HG02678 (cell line): ENCODE results near the gene DNAAF5.

Experiments used
- ATAC-seq: cut with Tn5 transposase; IDR thresholded peaks from one replicate; pipeline ENCODE4 v1.9.1; 2021; ENCODE audit warnings: mild to moderate bottlenecking, moderate library complexity; ENCODE audit not compliant: unreplicated experiment

The DNAAF5 gene

DNA sequence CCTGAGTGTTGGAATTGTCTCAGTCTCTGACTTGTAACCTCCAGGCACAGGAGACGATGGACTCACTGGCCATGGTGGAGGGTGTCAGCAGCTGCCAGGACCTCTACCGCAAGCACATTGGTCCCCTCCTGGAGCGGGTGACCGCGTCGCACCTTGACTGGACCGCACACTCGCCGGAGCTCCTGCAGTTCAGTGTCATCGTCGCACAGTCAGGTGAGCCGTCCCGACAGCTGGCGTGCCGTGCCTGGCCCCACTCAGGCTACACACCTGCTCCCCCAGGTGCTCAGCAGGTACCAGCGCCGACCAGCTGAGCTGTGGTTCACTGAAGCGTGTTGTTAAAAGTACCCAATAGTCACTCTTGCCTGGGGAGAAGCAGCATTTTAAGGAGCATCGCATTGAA is 37.3 kb downstream of the DNAAF5 start:
- ATAC-seq = no peak

DNA sequence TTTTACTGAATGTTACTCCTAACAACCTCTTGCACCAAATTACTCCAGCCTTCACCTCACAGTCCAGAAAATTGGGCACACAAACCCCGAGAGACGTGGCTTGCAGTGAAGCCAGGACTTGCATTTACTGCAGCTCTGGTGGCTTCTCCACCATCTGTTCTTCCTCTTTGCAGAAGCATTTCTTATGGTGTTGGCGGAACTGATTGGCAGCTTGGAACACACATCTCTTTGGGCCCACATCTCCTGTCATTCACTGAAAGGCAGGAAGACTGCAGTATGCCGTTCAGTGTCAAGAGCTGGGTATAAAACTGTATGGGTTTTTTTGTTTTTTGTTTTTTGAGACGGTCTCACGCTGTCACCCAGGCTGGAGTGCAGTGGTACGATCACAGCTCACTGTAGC is 38.9 kb downstream of the DNAAF5 start:
- no peak for ATAC-seq

DNA sequence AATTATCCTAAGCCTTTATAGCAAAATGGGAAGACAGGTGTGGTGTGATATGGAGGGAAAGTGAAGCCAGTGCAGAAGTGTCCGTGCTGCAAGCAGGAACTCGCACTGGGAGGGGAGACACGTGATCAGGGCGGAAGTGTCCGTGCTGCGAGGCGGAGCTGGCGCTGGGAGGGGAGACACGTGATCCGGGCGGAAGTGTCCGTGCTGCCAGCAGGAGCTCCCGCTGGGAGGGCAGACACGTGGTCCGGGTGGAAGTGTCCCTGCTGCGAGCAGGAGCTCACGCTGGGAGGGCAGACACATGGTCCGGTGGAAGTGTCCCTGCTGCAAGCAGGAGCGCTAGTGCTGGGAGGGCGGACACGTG is 41.1 kb downstream of the DNAAF5 start:
- no peak for ATAC-seq

DNA sequence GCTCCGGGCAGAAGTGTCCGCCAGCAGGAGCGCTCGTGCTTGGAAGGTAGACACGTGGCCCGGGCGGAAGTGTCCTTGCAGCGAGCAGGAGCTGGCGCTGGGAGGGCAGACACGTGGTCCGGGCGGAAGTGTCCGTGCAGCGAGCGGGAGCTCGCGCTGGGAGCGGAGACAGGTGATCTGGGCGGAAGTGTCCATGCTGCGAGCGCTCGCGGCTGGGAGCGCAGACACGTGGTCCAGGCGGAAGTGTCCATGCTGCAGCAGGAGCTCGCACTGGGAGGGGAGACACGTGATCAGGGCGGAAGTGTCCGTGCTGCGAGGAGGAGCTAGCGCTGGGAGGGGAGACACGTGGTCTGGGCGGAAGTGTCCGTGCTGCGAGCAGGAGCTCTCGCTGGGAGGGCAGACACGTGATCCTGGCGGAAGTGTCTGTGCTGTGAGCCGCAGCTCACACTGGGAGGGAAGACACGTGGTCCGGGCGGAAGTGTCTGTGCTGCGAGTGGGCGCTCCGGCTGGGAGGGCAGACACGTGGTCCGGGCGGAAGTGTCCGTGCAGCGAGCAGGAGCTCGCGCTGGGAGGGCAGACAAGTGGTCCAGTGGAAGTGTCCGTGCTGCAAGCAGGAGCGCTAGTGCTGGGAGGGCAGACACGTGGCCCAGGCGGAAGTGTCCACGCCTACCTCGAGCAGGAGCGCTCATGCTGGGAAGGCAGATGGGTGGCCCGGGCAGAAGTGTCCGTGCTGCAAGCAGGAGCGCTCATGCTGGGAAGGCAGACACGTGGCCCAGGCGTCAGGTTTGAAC is 41.6 kb downstream of the DNAAF5 start:
- ATAC-seq = no peak

DNA sequence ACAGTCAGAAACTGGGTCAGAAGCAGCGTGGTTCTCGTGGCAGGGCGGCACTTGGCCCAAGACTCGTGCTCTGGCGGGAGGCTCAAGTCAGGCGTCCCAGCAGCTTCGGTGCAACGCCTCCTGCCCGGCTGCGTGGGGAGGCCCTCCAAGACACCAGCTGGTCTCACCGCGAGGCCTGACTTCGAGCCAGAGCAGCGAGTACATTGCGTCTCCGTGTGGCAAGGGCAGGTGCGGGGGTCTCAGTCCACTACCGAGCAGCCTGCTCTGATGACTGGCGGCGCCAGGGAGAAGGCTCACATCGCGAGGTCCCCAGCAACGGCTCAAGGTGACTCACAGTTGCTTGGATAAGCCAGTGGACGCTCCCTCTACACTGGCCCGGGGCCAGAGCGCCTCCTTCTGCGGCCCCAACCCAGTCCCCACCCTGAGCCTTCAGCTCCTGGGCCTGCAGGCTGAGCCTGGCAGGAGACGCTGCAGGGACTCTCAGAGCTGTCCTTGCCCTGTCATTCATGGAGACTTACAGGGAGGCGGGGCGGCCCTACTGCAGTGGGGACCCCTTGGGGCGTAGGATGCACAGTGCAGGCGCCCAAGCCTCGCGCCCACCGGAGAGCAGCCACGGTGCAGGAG is 42.5 kb downstream of the DNAAF5 start:
- no peak for ATAC-seq

DNA sequence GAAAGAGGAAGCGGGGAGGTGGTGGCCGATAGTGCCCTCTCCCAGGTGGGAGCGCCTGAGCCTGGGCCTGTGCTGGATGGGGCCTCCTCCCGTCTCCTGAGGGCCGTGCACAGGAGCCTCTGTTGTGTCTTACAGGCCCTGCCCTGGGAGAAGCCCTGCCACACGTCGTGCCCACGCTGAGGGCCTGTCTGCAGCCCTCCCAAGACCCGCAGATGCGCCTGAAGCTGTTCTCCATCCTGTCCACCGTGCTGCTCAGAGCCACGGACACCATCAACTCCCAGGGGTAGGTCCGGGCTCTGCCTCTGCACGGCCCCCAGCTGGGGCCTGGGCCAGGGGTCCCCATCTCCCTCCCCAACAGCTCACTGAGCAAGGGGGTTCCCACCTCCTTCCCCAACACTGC is 43.8 kb downstream of the DNAAF5 start:
- ATAC-seq = no peak

DNA sequence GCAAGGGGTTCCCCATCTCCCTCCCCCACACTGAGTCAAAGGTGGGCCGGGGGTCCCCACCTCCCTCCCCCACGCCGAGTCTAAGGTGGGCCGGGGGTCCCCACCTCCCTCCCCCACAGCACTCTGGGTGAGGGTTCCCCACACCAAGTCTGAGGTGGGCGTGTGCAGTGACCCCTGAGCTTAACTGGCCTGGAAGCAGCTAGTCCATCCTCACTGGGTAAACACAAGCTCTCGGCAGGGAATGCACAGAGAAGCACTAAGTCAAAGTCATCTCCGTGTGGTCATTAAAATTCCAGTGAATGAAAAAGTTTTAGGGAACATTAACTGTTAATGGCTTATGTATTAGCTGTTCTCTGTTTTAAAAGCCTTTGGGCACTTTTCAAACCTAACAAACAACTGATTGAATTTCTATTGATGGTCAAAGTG is 44.3 kb downstream of the DNAAF5 start:
- ATAC-seq = no peak

DNA sequence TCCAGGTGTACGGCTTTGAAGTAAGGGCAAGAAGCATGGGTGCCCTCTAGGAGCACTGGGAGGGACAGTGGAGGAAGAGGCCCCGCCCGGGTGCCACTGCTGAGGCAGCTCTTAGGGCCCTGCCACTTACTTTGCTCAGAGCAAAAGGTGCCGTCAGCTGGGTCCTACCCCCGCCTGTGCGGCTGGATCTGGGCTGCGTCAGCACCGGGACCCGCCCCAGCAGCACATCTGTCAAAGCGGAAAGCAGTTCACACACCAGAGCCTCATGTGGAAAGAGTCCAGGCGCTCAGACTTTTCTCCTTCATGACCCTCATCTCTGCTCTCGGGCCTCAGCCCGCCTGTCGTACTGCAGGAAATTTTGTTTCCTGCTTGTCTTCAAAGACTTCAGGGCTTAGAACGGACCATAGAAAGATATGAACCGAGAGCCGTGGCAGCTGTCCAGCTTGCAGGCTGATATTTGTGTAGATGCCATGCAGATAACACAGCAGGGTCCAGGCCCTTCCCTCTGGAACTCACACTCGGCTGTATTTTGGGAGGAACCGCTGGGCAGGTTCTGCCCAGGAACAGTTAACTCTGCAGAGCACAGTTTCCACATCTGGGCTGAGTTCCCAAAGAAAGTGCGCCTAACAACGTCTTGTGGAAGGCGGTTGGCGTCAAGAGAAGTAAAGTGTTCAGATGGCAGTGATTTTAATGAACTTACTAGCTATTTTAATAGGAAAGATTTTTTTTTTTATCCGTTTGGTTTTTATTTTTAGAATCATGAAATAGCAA is 44.9 kb downstream of the DNAAF5 start:
- ATAC-seq = no peak

DNA sequence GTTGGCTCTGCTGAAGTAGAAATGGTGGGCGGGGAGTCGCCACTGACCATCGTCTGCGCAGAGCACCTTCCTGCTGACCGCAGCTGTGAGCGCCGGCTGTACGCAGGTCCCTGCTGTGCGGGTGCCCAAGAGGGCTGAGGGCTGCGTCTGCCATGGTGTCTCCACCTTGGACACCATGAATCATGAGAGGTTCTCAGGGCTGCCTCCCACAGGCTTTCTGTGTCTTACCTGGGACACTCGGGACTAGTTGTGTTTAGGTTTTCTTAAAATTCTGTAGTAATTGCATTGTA is 45.5 kb downstream of the DNAAF5 start:
- ATAC-seq = no peak

DNA sequence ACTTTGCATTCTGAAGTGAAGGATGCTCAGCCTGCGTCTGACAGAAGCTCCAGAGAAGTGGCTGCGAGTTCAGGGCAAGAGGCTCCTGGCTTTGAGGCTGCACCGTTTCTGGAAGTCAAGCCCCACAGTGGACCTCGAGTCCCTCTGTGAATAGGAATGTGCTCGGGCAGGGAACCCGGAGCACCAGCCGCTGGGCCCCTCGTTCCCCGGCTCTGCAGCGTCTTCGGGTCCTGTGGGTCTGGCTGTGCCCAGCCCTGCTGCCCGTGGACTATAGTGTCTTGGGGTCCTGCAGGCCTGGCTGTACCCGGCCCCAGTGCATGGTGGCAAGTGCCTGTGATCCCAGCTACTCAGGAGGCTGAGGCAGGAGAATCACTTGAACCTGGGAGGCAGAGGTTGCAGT is 45.9 kb downstream of the DNAAF5 start:
- no peak for ATAC-seq

DNA sequence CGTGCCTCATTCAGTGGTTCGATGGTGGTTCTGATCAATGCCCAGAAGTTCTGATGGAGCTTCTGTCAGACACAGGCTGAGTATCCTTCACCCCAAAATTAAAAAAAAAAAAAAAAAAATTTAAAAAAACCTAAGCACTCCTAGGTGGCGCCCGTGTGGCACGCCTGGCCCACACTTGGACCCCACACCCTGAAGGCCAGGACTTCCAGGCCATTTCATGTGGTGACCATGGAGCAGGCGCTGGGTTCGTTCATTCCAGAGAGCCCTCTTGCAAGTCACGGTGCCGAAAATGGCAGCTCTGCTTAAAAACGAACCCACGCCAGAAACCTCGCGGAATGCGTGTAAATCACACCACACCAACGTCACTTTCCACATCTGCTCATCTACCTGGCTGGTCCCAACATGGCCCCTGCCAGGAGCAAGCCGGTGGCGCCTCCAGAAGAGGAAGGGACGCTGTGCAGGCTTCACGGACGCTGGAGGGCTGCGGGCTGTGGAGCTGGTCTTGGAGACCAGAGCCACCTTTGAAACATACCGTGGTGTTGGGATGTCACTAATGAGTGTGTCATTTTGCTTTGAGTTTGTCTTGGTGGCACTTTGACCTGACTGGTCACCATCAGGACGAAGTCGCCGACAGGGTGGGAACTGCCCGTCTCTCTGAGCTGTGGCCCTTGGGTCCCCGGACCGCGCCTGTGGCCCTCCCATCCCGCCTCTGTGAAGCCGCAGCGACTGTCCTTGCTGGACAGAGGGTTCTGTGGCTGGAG is 46.5 kb downstream of the DNAAF5 start:
- no peak for ATAC-seq

DNA sequence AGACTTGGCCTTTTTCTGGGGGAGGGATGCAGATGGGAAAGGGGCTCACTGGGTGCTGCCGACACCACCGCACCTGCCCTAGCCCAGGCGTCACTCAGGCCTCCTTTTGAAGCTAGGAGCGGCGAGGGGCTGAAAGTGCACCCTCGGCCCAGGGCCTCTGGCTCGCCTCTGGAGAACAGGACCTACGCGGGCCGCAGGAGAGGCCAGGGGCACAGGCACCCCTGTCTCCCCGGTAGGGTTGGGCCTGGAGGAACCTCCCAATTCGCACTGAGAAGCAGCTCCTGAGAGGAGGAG is 47.1 kb downstream of the DNAAF5 start:
- no peak for ATAC-seq

DNA sequence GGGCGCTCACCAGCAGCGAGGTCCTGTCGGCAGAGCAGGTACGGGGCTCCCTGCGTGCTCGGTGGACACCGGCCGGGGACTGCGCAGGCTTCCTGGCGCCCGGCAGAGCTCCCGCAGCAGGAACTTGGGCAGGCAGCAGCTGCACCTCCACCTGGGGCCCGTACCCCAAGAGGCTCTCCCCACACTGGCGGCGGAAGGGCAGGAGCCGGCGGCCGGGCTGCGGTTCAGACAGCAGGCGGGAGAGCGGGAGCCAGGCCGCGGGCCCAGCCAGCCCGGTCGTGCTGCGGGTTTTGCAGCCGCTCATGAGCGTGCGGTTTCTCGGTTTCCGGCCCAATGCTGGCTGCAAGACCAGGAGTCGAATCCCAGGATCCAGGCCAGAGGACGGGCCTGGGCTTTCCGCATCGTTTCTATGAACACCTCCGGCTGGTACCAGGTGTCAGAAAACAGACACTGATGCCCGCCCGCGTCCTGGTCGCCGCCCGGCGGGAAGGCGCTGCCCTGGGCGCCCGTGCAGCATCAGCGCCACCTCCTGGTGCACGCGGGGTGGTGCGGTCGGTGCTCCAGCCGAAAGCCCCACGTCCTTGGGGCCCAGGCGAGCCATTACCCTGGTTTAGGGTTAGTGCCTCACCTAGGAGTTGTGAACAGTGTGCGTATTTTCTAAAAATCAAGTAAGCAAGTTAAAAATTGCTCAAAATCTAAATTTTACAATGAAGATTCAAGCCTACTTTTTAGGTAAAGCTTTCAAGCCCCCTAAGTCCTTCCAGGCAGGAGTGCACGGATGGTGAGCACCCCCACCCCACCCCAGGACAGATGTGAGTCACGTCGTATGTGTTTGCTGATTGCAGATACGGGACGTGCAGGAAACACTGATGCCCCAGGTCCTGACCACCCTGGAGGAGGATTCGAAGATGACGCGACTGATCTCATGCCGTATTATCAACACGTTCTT is 47.9 kb downstream of the DNAAF5 start:
- ATAC-seq = no peak

DNA sequence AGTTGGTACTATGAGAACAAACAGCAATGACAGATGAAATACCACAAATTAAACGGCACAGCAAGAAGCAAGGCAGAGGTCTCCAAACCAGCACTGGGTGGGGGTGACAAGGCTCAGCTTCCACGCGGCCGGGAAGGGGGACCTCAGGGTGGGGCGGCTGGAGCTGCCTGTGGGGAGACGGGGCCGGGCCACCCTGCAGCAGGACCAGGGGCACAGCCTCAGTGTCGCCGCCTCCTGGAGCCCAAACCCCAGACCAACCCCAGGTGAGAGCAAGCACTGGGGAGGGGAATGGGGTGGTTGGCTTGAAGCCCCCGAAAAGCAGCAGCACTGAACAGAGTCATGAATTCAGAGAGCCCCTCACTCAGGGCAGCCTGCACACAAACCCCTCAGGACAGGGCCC is 49.9 kb downstream of the DNAAF5 start:
- ATAC-seq = no peak

DNA sequence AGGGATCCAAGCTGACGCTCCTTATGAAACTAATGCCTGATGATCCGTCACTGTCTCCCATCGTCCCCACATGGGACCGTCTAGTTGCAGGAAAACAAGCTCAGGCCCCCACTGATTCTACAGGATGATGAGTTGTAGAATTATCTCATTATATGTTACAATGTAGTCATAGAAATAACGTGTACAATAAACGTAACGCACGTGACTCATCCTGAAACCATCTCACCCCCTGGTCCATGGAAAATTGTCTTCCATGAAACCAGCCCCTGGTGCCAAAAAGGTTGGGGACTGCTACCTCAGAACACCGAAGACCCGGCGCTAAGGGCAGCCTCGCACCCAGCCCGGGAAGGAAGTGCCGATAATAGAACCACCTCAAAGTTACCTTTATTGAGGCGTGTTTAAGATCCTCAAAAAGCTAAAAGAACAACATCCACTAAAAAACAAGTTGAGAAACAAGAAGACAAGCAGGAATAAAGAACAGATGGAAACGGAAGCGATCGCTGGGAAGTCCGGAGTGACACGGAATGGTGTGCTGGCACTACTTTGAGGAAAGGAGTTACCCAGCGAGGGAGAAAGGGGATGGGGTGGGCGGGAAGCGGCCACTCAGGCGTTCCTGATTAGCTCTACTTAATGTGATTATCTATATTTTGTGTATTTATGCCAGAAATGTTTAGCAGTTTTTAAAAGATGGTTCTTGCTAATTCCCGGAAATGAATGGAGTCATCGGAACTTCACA is 50.7 kb downstream of the DNAAF5 start:
- ATAC-seq = no peak

DNA sequence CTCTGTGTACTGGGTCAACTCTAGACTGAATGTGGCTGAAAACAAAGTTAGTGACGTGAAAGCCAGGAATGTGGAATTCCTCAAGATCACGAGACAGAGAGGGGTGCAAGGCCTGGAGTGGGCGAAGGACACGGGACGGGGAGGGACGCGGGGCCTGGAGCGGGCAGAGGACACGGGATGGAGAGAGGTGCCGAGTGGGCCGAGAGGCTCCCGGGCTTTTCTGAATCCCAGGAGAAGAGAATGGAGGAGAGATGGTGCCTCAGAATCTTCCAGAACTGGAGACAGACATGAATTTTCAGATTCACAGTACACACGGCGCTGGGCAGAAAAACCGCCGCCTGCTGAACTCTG is 51.2 kb downstream of the DNAAF5 start:
- no peak for ATAC-seq

DNA sequence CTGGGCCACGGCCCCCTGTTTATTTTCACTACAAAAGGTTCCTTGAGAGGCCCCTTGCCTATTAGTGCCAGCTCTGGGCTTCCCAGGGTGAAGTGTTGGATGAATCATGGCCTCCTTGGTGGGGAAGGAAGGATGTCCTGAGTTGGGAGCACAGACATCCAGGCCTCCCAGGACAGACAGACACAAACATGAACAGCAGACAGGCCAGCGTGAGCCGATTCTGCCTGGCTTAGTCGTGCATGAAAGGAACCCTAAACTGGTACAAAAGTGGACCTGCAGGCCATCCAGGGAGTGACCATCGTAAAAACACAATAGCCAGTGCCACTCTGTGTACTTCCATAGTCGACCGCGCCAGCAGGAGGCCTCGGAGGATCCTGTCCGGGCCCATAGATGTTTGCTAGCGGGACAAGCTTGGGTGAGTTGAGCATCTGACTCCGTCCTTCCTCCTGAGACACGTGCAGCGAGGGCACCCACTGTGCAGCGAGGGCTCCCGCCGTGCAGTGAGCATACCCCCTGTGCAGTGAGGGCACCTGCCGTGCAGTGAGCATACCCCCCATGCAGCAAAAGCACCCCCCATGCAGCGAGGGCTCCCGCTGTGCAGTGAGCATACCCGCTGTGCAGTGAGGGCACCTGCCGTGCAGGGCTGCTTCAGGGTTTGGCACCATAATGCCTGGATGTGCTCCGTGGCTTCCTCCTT is 51.9 kb downstream of the DNAAF5 start:
- ATAC-seq = no peak

DNA sequence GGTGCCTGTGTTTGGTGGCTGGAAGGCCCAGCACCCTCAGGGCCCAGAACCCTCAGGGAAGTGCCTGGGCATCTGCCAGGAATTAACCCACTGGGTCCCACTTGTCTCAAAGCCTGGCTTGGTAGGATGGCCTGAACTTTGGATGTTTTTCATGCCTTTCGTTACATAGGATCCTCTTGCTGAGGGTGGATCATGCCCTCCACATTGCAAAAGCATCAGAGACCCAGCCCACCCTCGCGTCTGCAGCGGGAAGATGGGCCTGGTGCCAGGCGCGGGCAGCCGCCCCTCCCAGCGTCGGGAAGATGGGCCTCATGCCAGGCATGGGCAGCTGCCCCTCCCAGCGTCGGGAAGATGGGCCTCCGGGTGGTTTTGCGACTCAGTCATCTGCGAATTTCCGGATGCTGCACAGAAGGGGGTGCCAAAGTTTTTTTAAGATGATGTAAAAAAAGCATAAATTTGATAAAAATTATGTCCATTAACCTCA is 52.5 kb downstream of the DNAAF5 start:
- no peak for ATAC-seq

DNA sequence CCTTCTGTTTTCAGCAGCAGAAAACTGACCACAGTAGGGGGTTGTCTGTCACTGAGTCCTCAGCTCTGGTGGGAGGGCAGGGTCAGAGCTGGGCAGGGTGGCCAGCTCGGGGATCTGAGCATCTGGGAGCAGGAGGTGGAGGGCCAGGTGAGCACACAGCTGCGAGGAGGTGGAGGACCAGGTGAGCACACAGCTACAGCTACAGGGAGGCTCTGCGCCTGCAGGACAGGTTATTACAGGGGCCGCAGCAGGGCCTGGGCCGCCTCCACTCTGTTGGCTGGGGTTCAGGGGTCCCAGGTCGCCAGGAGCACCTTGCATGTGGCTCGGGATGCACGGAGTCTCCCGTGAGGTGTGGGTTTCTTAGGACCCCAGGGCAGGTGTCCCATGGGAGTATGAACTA is 53.0 kb downstream of the DNAAF5 start:
- no peak for ATAC-seq
